Mesodermal cell (in vitro differentiated cells): ENCODE data around the gene AFF3.

Experiments
- H3K27ac ChIP-seq: 2 replicates; pipeline ENCODE4 v1.7.0; 2013; ENCODE audit warnings: mild to moderate bottlenecking, low read depth, low read length, moderate library complexity; ENCODE audit not compliant: severe bottlenecking
- H3K36me3 ChIP-seq: 2 replicates; pipeline ENCODE4 v1.7.1; 2013; ENCODE audit warnings: mild to moderate bottlenecking, low read length, moderate library complexity; ENCODE audit not compliant: control insufficient read depth, insufficient read depth
- H3K4me1 ChIP-seq: one replicate; pipeline ENCODE4 v1.7.1; 2013; ENCODE audit warnings: mild to moderate bottlenecking, low read length; ENCODE audit not compliant: insufficient read depth, control insufficient read depth, poor library complexity, severe bottlenecking
- H3K4me3 ChIP-seq: 2 replicates; pipeline ENCODE4 v1.7.0; 2013; ENCODE audit warnings: low read length, control low read depth, mild to moderate bottlenecking; ENCODE audit not compliant: insufficient read depth, poor library complexity, severe bottlenecking; ENCODE audit errors: extremely low read depth
- H3K9me3 ChIP-seq: 2 replicates; pipeline ENCODE4 v1.7.1; 2013; ENCODE audit warnings: mild to moderate bottlenecking, low read length, moderate library complexity; ENCODE audit not compliant: control insufficient read depth
- WGBS, 2 experiments: methylation state at CpG; one replicate each; pipeline ENCODE4 v1.1.5; 2013; ENCODE audit warnings: missing lambda C conversion rate in 2 of 2; ENCODE audit not compliant: insufficient coverage in 2 of 2; 5-methylcytosine and 5-hydroxymethylcytosine counted together

The AFF3 gene

DNA sequence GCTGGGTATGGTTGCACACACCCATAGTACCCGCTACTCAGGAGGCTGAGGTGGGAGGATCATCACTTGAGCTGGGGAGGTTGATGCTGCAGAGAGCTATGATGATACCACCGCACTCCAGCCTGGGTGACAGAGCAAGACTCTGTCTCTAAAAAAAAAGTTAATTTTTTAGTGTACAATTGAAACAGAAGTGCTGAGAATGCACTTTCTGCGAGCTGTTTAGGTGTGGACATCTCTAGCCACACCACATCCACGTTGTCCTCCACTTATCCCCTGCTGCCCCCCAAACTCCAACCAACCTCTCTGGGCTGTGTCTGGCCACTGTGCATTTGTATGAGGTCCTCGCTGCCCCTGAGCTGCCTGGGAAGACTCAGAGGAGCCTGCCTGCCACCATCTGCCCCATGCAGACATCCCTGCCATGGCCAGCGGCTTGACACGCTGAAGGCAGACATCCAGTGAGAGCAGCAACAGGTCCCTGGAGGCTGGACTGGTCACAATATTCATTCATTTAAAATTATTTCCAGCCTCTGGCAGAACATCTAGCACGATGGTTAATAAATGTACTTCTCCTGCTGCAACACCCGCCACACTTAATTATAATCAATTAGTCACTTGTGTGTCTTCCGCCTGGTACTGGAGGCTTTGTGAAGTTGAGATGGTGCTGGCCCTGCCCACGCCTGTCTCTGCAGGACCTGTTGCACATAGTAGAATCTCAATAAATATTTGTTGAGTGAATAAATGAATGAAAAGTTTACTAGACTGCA lies 3.7 kb upstream of the AFF3 start:
- H3K36me3 ChIP-seq, result no peaks in the 10 kb centered on the region
- 89% methylated on average over 7 to 9 of the region's 11 CpGs for WGBS, 2 experiments
- no peak overlapping the region for H3K27ac ChIP-seq
- H3K4me1 ChIP-seq, result no peaks in the 10 kb centered on the region
- no peak overlapping the region for H3K4me3 ChIP-seq
- H3K9me3 ChIP-seq, result no peaks in the 10 kb centered on the region

DNA sequence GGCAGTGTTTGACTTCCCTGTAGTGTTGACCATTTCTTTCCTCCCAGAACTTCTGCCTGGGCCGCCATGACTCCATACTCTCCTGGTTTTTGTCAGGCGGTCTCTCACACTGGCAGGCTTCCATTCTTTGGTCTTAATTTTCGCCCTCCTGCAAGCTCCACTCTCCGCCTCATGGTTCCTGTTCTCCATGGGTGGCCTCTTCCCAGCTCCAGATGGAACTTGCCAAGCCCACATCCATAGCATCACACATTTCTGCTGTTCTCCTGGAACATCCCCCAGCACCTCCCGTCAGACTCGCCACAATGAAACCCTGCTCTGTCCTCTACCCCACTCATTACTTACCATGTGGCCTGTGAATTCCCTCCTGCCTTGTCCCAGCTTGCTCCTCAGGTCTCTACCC lies 896 bp upstream of the AFF3 start:
- no peaks in the 10 kb centered on the region for H3K4me1 ChIP-seq
- H3K27ac ChIP-seq, result no peak overlapping the region
- H3K36me3 ChIP-seq, result no peaks in the 10 kb centered on the region
- H3K4me3 ChIP-seq, result no peak overlapping the region
- WGBS, 2 experiments, result 87 to 92% methylated on average over 6 of the region's 6 CpGs
- no peaks in the 10 kb centered on the region for H3K9me3 ChIP-seq

DNA sequence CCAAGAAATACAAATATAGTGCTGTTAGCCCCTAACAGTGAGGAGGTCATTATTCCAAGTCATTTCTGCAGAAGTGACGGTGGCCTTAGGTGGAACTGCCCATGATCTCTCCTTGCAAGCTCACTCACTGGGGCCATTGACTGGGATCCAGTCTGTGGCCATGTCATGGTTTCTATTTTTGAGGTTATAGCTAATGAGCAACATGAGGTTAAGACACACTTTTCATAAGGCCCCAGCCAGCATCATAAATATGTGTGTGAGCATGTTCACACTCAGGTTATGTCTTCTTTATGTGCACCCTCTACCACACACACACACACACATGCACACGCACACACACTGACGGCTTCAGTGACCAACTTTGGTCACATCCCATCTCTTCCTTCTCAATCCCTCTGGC lies 484 bp downstream of the AFF3 start:
- Histone ChIP-seq H3K4me3 (no peak overlapping the region), H3K4me1 (no peaks in the 10 kb centered on the region), H3K9me3 (no peaks in the 10 kb centered on the region), H3K27ac (no peak overlapping the region), H3K36me3 (no peaks in the 10 kb centered on the region)
- WGBS, 2 experiments, result 91 to 100% methylated on average over 2 to 3 of the region's 3 CpGs

DNA sequence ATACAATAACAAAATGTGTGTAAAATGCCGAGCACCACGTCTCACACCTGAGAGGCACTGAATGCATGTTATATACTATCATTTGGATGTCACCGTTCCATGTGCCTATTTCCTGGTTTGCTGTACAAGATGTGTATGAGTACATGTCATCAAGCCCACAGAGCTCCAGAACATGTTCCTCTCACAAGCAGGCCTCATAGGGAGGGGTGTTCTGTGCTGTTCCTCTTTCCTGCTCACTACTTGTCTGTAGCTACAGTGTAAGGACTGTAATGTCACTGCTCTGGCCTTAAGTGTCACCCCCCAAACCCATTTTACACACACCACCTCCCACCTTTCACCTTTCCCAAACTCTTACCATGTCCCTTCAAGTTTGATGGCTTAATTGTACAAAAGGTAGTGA lies 1.8 kb downstream of the AFF3 start:
- WGBS, 2 experiments, result 100% methylated on average over 1 of the region's 3 CpGs; no CpG with 5 or more reads in 1 of the 2 experiments
- no peaks in the 10 kb centered on the region for H3K4me1 ChIP-seq
- H3K9me3 ChIP-seq, result no peaks in the 10 kb centered on the region
- H3K27ac ChIP-seq, result no peak overlapping the region
- no peak overlapping the region for H3K4me3 ChIP-seq
- no peaks in the 10 kb centered on the region for H3K36me3 ChIP-seq

DNA sequence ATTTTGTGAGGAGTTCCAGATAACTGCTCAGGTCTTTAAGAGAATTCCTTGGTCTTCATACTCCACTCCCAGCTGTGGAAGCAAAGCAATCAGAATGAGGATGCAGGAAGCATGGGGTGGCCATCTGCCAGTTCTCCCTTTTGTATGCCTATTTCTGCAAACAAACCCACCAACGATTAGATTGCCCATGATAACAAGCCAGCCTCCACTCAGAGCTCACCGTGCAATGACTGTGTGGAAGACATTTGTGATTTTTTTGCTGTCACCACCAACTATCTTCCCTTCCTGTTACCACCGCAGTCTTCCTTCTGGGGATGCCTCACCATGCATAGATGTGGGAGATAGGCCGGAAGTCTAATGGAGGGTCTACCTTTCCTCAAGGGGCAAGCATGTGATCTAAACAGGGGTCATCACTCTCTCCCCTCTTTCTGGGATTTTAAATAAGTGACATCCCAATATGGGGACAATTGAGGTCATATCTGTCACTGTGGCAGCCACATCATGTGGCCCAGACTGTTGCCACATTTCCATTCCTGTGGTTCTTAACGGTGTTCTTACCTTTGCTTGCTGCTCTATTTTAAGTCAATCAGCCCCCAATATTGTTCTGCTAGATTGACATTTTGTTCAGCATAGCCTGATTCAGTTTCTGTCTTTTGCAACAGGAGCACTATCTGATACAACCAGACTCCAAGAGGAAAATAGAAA lies 4.4 kb downstream of the AFF3 start:
- 89 to 100% methylated on average over 1 to 3 of the region's 5 CpGs for WGBS, 2 experiments
- Histone ChIP-seq H3K27ac (no peak overlapping the region), H3K36me3 (no peaks in the 10 kb centered on the region), H3K4me3 (no peak overlapping the region), H3K4me1 (no peaks in the 10 kb centered on the region), H3K9me3 (no peaks in the 10 kb centered on the region)

DNA sequence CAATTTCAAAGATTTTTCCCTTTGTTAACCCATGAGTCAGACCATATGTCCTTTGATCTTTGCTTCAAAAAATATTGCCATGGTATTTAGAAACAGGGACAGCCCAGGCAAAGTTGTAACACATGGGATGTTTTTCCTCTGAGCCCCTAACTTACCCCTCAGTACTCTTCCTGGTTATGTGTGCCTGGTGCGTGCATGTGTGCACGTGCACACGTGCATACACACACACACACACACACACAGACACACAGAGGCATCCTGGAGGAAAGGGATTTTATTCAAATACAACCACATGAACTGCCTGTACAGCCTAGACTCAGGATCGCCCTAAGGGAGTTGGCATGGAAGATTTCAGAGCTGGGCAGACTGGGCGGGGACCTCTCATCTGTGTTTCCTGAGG lies 5.1 kb downstream of the AFF3 start:
- H3K36me3 ChIP-seq, result no peaks in the 10 kb centered on the region
- no peak overlapping the region for H3K4me3 ChIP-seq
- H3K27ac ChIP-seq, result no peak overlapping the region
- WGBS, 2 experiments, result 85 to 93% methylated on average over 3 to 5 of the region's 5 CpGs
- no peaks in the 10 kb centered on the region for H3K4me1 ChIP-seq
- H3K9me3 ChIP-seq, result no peaks in the 10 kb centered on the region

DNA sequence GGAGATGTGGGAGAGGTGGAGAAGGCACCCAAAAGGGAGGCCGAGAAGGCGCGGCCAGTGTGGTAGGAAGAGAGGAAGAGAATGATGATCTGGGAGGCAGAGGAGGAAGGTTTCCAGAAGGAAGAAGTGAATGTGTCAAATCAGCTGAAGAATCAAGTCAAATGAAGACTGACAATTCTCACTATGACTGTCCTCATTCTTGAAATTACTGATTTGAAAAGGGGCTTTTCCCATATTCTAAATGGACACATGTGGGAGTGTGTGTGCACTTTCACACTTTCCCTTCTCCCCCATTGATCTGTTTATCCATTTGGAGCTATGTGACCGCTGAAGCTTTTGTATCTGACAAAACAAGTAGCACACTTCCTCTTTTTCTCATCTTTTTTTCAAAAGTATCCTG lies 6.1 kb downstream of the AFF3 start:
- H3K36me3 ChIP-seq, result no peaks in the 10 kb centered on the region
- H3K4me3 ChIP-seq, result no peak overlapping the region
- WGBS, 2 experiments, result 84 to 100% methylated on average over 3 to 4 of the region's 4 CpGs
- H3K9me3 ChIP-seq, result no peaks in the 10 kb centered on the region
- H3K4me1 ChIP-seq, result no peaks in the 10 kb centered on the region
- no peak overlapping the region for H3K27ac ChIP-seq

DNA sequence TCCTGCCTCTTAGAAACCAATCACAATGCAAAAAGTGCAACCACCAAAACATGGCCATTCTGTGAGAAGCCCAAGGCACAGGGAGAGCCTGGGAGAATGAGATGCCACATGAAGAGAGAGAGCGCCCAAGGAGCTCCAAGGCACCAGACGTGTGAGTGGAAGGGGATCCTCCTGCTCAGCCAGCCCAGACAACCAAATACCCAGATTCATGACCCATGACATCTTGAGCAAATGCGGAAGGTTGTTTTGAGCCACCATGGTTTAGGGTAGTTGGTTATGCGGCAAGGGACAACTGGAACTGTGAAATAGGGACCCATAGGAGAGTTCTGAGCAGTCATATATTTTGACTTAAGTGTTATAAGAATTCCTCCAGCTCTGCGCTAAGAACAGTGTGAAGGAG lies 7.0 kb downstream of the AFF3 start:
- H3K36me3 ChIP-seq, result no peaks in the 10 kb centered on the region
- H3K9me3 ChIP-seq, result no peaks in the 10 kb centered on the region
- H3K4me3 ChIP-seq, result no peak overlapping the region
- 94 to 96% methylated on average over 3 to 4 of the region's 5 CpGs for WGBS, 2 experiments
- H3K4me1 ChIP-seq, result no peaks in the 10 kb centered on the region
- H3K27ac ChIP-seq, result no peak overlapping the region

DNA sequence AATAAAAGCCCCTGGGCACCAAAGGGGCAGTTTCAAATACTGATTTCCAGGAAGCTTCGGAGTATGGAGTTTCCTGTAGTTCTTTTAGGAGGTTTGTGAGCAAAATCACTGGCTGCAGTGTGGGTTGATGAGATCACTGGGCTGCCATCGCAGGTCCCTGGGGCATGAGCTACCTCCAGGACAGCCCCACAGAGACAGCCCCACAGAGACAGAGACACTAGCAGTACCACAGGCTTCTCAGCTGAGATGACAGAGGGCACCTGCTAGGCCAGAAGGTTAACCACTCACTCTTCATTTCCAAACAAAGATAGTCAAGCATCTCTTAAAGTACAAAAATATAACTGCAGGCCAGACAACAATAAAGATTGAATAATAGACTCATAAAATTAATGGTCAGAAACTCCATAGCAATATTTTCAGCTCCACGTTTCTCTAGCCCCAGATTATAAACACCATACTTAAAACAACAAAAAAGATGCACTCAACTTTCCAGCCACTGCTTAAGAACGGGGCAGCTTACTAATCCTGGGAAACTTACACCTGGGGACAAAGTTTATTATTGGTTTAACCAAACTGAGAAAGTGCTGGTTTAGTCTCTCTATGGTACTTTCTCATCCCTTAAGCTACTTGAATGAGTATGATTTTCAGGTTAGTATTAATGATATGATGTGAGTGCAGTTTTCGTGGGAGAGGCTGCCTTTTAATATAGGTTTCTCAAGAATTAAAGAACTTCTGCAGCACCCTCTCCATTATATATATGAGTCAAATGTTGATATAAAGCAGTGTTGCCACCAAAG lies 11.6 kb downstream of the AFF3 start:
- 63 to 83% methylated on average over 2 to 3 of the region's 5 CpGs for WGBS, 2 experiments
- Histone ChIP-seq H3K9me3 (no peaks in the 10 kb centered on the region), H3K27ac (no peak overlapping the region), H3K4me3 (no peak overlapping the region), H3K4me1 (no peaks in the 10 kb centered on the region), H3K36me3 (no peaks in the 10 kb centered on the region)

DNA sequence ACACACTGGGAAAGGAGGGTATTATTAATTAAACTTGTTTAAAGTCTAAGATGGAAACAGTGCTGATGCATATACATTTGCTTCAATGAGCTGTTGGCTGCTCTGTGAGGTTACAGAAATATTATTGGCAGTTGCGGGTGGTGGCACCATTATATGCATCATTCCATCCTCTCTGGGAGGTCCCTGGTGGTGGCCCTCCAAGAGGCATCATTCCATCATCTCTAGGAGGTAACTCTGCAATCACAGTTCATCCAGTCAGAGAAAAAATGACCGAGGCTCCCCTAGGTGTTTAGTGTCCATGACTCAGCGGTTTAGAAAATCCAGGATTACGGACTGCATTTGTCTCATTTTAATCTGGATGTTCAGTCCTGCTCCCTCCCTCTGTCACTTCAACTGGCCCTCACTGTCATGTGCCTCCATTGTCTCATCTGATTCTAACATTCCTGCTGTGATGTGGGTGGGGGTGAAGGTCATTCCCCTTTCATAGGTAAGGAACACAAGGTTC lies 15.4 kb downstream of the AFF3 start:
- Histone ChIP-seq H3K27ac (no peak overlapping the region), H3K4me3 (no peak overlapping the region), H3K9me3 (no peaks in the 10 kb centered on the region), H3K4me1 (no peaks in the 10 kb centered on the region), H3K36me3 (no peaks in the 10 kb centered on the region)
- 94 to 95% methylated on average over 3 to 4 of the region's 4 CpGs for WGBS, 2 experiments
